BJ (cell line): ENCODE measurements around the gene HS3ST1. TPM values are rescaled to one million over a fixed set of nuclear protein-coding genes. Genes with fewer than 3 reads are reported as not detected.

Experiments used
- CTCF ChIA-PET: fragments of 350-600 bp; formaldehyde crosslinking; extraction: SDS; loops from one replicate; lab custom pipeline; 2021; ENCODE audit warnings: antibody characterized with exemption, inconsistent platforms; lab: Yijun Ruan, JAX
- POLR2A ChIA-PET: fragments of 300-600 bp; sonication (Branson Sonifier 250); formaldehyde crosslinking; extraction: SDS; loops from one replicate; lab custom pipeline; 2021; ENCODE audit warnings: antibody characterized with exemption; lab: Charles Lee
- DNase-seq: peaks from one replicate; pipeline ENCODE4 v3.0.0-alpha.2; 2011; ENCODE audit warnings: low read depth
- H3K27me3 ChIP-seq: 2 replicates; pipeline ENCODE4 v1.6.0; 2011; ENCODE audit warnings: low read length; ENCODE audit not compliant: control insufficient read depth, insufficient read depth
- H3K36me3 ChIP-seq: 2 replicates; pipeline ENCODE4 v1.5.1; 2011; ENCODE audit warnings: low read length; ENCODE audit not compliant: control insufficient read depth, insufficient read depth
- H3K4me3 ChIP-seq: 2 replicates; pipeline ENCODE4 v1.5.1; 2011; ENCODE audit warnings: low read depth, mild to moderate bottlenecking, control low read depth, low read length
- CTCF ChIP-seq: IDR thresholded peaks from 2 replicates; pipeline ENCODE4 v1.5.1; 2011; ENCODE audit warnings: low read depth, mild to moderate bottlenecking, control low read depth, inconsistent platforms, low read length, moderate library complexity; ENCODE audit not compliant: insufficient read depth
- polyA plus RNA-seq: library from polyadenylated mRNA; depleted of rRNA; stranded (reverse); fragments of >200 nt; gene quantifications from 2 replicates; pipeline ENCODE4 v1.2.3, GENCODE V29; 2011

HS3ST1 gene
- polyA plus RNA-seq, 1 experiment: not detected

GRCh38 chr4:11428899-11429698 is 405 bp upstream of the HS3ST1 start:
- CTCF ChIA-PET: no interaction called here
- DNase-seq: no peak
- Histone ChIP-seq H3K4me3 (no peak overlapping the region), H3K36me3 (no peaks in the 10 kb centered on the region), H3K27me3 (peaks cover 2% of the 10 kb centered on the region; the same call in 1 of the 2 replicates)
- no peak for TF ChIP-seq CTCF
- POLR2A ChIA-PET: no interaction called here

- POLR2A ChIA-PET: no interaction called here
- TF ChIP-seq CTCF: no peak
Observed at GRCh38 chr4:11427121-11427996, 1.3 kb downstream of the HS3ST1 start.

GRCh38 chr4:11426731-11427120 is 2.0 kb downstream of the HS3ST1 start:
- H3K27me3 ChIP-seq: peaks cover 2% of the 10 kb centered on the region; the same call in 1 of the 2 replicates
- POLR2A ChIA-PET: no interaction called here
- no peak for TF ChIP-seq CTCF
- no peaks in the 10 kb centered on the region for H3K36me3 ChIP-seq
- DNase-seq: no peak
- CTCF ChIA-PET: interaction anchor here (0.7 kb wide), 1 partner anchor 15 kb away, joined by 3 read pairs; no protein-coding TSS in a partner anchor
- H3K4me3 ChIP-seq: no peak overlapping the region

More at GRCh38 chr4:11427121-11427996, 1.3 kb downstream of the HS3ST1 start:
- no peaks in the 10 kb centered on the region for H3K36me3 ChIP-seq
- CTCF ChIA-PET: no interaction called here
- H3K4me3 ChIP-seq: no peak overlapping the region
- no peak for DNase-seq
- peaks cover 2% of the 10 kb centered on the region; the same call in 1 of the 2 replicates for H3K27me3 ChIP-seq

GRCh38 chr4:11426003-11426402 is 2.7 kb downstream of the HS3ST1 start:
- no peak overlapping the region for H3K4me3 ChIP-seq
- TF ChIP-seq CTCF: no peak
- peaks cover 2% of the 10 kb centered on the region; the same call in 1 of the 2 replicates for H3K27me3 ChIP-seq
- no peak for DNase-seq
- ChIA-PET CTCF (interaction anchor here (0.7 kb wide), 1 partner anchor 14 kb away, joined by 3 read pairs; no protein-coding TSS in a partner anchor), POLR2A (no interaction called here)
- no peaks in the 10 kb centered on the region for H3K36me3 ChIP-seq

GRCh38 chr4:11424856-11425255 is 3.8 kb downstream of the HS3ST1 start:
- CTCF ChIA-PET: interaction anchor here (0.6 kb wide), 1 partner anchor 154 kb away, joined by 3 read pairs; no protein-coding TSS in a partner anchor
- no peak for TF ChIP-seq CTCF
- no peak overlapping the region for H3K4me3 ChIP-seq
- H3K27me3 ChIP-seq: peaks cover 2% of the 10 kb centered on the region; the same call in 1 of the 2 replicates
- POLR2A ChIA-PET: no interaction called here
- no peak for DNase-seq
- no peaks in the 10 kb centered on the region for H3K36me3 ChIP-seq
